C4-2B (cell line): ENCODE measurements around the gene TMPRSS11A.

ENCODE experiments used
- H3K27ac ChIP-seq: fragments of 450-650 bp; 2 replicates; pipeline ENCODE4 v1.5.1; 2017
- ZFX ChIP-seq: fragments of 450-650 bp; IDR thresholded peaks from 2 replicates; pipeline ENCODE4 v1.6.1; 2017
- TF ChIP-seq, protein P1 (sequence below): fragments of 450-650 bp; conservative IDR thresholded peaks from 2 replicates; pipeline ENCODE4 v1.5.1; 2017; ENCODE audit warnings: mild to moderate bottlenecking

Gene TMPRSS11A

DNA sequence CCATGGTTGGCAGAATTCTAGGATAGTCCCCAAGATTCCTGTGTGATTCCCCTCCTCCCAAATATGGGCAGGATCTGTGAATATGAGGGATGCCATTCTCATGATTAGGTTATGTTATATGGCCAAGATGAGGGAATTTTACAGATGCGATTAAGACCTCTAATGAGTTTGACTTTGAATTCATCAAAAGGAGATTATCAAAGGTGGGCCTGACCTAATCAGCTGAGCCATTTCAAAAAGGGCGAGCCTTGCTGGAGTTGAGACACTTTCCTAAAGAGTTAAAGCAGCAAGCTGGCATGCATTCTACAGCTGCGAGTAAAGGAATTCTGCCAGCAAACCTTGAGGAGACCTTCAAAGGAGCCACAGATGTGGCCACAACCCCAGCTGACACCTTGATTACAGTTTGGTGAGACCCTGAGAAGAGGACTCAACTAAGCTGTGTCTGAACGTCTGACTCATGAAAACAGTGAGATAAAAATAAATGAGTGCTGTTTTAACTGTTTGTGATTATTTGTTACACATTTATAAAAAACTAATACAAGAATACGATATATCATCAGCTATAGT, 47.8 kb downstream of the TMPRSS11A start:
- no peak overlapping the region for H3K27ac ChIP-seq
- TF ChIP-seq ZFX, result no peak
- TF ChIP-seq, protein P1, sequence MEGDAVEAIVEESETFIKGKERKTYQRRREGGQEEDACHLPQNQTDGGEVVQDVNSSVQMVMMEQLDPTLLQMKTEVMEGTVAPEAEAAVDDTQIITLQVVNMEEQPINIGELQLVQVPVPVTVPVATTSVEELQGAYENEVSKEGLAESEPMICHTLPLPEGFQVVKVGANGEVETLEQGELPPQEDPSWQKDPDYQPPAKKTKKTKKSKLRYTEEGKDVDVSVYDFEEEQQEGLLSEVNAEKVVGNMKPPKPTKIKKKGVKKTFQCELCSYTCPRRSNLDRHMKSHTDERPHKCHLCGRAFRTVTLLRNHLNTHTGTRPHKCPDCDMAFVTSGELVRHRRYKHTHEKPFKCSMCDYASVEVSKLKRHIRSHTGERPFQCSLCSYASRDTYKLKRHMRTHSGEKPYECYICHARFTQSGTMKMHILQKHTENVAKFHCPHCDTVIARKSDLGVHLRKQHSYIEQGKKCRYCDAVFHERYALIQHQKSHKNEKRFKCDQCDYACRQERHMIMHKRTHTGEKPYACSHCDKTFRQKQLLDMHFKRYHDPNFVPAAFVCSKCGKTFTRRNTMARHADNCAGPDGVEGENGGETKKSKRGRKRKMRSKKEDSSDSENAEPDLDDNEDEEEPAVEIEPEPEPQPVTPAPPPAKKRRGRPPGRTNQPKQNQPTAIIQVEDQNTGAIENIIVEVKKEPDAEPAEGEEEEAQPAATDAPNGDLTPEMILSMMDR, result no peak

GRCh38 chr4:67912080-67912479, 51.2 kb downstream of the TMPRSS11A start:
- TF ChIP-seq ZFX, result no peak
- TF ChIP-seq, protein P1, result no peak
- H3K27ac ChIP-seq, result no peak overlapping the region

DNA sequence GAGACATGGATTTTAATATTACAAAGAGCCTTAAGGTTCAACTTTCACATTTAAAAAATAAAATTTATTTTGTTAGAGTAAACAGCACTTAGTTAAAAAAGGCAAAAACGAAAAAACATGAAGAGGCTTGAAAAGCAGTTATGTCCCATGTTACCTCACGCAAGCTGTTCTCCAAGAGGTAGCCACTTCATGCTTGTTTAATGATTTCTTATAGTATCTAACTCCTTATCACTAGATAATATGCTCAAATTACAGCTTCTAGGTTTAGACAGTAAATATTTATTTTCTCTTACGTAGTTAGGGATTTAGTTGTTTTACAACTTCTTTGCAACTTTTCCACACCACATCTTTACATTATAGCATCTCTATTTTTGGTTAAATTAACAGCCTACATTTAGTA, 51.7 kb downstream of the TMPRSS11A start:
- H3K27ac ChIP-seq, result no peak overlapping the region
- no peak for TF ChIP-seq ZFX
- TF ChIP-seq, protein P1, result no peak

GRCh38 chr4:67911141-67911540, 52.2 kb downstream of the TMPRSS11A start:
- TF ChIP-seq, protein P1, result no peak
- TF ChIP-seq ZFX, result no peak
- no peak overlapping the region for H3K27ac ChIP-seq

GRCh38 chr4:67910585-67910905, 52.7 kb downstream of the TMPRSS11A start:
- H3K27ac ChIP-seq, result no peak overlapping the region
- no peak for TF ChIP-seq ZFX
- TF ChIP-seq, protein P1, result peak; percentile 50

DNA sequence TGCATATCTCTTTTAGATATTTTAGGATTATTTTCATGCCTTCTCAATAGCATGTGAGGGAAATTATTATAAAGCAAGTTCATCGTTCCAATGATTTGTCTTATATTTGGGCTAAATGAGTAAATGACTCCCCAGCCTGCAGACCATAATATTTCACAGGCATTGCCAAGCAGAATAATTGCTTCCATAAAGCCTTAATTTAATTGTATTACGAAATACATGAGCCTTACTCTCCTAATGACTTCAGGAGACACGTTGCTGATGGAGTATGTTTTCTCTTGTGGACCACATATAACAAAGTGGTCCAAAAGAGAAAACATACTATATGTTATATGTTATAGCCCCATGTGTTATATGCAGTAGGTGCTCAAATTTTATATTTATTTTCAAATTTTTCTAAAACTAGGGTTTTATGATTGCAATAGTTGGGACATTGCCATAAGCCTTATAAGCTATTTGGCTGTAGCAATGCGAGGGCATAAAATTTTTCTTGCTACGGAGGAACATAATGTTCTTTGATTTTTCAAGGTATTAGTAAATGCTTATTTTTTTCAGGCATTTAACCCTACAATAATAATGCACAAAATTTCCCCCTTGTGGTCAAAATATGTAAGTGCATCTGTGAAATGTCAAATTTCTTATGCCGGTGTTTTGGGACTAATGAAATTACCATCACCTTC, 53.2 kb downstream of the TMPRSS11A start:
- TF ChIP-seq ZFX, result no peak
- TF ChIP-seq, protein P1, result peak; percentile 78
- H3K27ac ChIP-seq, result no peak overlapping the region

DNA sequence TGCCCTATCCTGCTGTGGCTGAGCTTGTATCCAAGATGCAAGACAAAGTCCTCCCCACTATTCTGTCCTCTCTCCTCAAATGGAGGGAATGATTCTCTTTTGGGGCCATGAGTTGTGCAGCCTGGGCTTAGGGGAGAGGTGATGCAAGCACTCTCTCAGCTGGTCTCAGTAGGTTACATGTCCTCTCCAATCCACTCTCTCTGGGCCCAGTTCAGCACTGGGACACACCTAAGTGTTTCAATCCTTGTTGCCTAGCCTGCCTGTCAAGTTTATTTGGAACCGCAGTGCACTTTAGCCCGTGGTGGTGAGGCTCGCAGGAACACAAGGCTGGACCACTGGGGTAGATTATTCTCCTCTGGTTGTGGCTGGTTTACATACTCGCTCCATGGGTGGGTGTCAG, 55.6 kb downstream of the TMPRSS11A start:
- no peak overlapping the region for H3K27ac ChIP-seq
- no peak for TF ChIP-seq ZFX
- TF ChIP-seq, protein P1, result no peak
